GM23248 (cell line): ENCODE results near the gene DACH1. TPM values are rescaled to one million over a fixed set of nuclear protein-coding genes. Genes with fewer than 3 reads are reported as not detected.

ENCODE experiments used
- DNase-seq: peaks from one replicate; pipeline ENCODE4 v3.0.0-alpha.2; 2015
- H2AFZ ChIP-seq: fragments of 200-600 bp; sonication (generic); 2 replicates; pipeline ENCODE4 v1.6.1; 2016; ENCODE audit warnings: antibody characterized with exemption
- H3F3A ChIP-seq: fragments of 200-600 bp; sonication (generic); 2 replicates; pipeline ENCODE4 v1.6.1; 2016; ENCODE audit warnings: mild to moderate bottlenecking, antibody characterized with exemption, mixed run types; ENCODE audit not compliant: insufficient read depth
- H3K27ac ChIP-seq: fragments of 200-600 bp; sonication (generic); 2 replicates; pipeline ENCODE4 v1.5.1; 2016; ENCODE audit warnings: mild to moderate bottlenecking
- H3K27me3 ChIP-seq: fragments of 200-600 bp; sonication (generic); replicated peaks from 2 replicates; pipeline ENCODE4 v1.6.1; 2016; ENCODE audit warnings: mild to moderate bottlenecking; ENCODE audit not compliant: insufficient read depth
- H3K36me3 ChIP-seq: fragments of 200-600 bp; sonication (generic); 2 replicates; pipeline ENCODE4 v1.6.1; 2016; ENCODE audit warnings: low read depth, mild to moderate bottlenecking
- H3K4me1 ChIP-seq: fragments of 200-600 bp; sonication (generic); 2 replicates; pipeline ENCODE4 v1.6.1; 2016; ENCODE audit warnings: mild to moderate bottlenecking; ENCODE audit not compliant: insufficient read depth
- H3K4me2 ChIP-seq: fragments of 200-600 bp; sonication (generic); one replicate; pipeline ENCODE4 v1.6.1; 2016; ENCODE audit warnings: mild to moderate bottlenecking; ENCODE audit not compliant: unreplicated experiment
- H3K4me3 ChIP-seq: fragments of 200-600 bp; sonication (generic); 2 replicates; pipeline ENCODE4 v1.5.1; 2016; ENCODE audit warnings: mild to moderate bottlenecking
- H3K79me2 ChIP-seq: fragments of 200-600 bp; sonication (generic); 2 replicates; pipeline ENCODE4 v1.6.1; 2016; ENCODE audit warnings: mild to moderate bottlenecking; ENCODE audit not compliant: insufficient read depth
- H3K9ac ChIP-seq: fragments of 200-600 bp; sonication (generic); 2 replicates; pipeline ENCODE4 v1.6.1; 2016; ENCODE audit warnings: mild to moderate bottlenecking
- H3K9me2 ChIP-seq: fragments of 200-600 bp; sonication (generic); 2 replicates; pipeline ENCODE4 v1.6.1; 2016; ENCODE audit warnings: mixed run types, mild to moderate bottlenecking, moderate library complexity; ENCODE audit not compliant: insufficient read depth
- H3K9me3 ChIP-seq: fragments of 200-600 bp; sonication (generic); one replicate; pipeline ENCODE4 v1.6.1; 2017; ENCODE audit warnings: low read depth
- H4K20me1 ChIP-seq: fragments of 200-600 bp; sonication (generic); 2 replicates; pipeline ENCODE4 v1.6.0; 2016; ENCODE audit not compliant: insufficient read depth
- EZH2 ChIP-seq: fragments of 200-600 bp; sonication (generic); IDR thresholded peaks from 2 replicates; pipeline ENCODE4 v1.6.1; 2018; ENCODE audit warnings: antibody characterized with exemption, mild to moderate bottlenecking; ENCODE audit not compliant: insufficient read depth, poor library complexity, severe bottlenecking
- EZH2phosphoT487 ChIP-seq: fragments of 200-600 bp; sonication (generic); IDR thresholded peaks from 2 replicates; pipeline ENCODE4 v1.6.1; 2018; ENCODE audit warnings: antibody characterized with exemption, moderate library complexity, mild to moderate bottlenecking, low read depth; ENCODE audit not compliant: insufficient read depth
- WGBS, 2 experiments: methylation state at CpG; one replicate each; pipeline ENCODE4 v1.1.6; 2015 to 2017; ENCODE audit warnings: low lambda C conversion rate in 2 of 2, low coverage in 1 of 2; ENCODE audit errors: missing lambda C conversion rate in 2 of 2; 5-methylcytosine and 5-hydroxymethylcytosine counted together
- in situ Hi-C: fragments of 300-500 bp; cut with MboI; formaldehyde crosslinking; loops from 2 replicates; pipeline ENCODE4 v1.15.0; 2020
- polyA plus RNA-seq: library from polyadenylated mRNA; unstranded; fragments of >200 nt; fragmentation: Nextera tagmentation; extraction: Ambion mirVana; gene quantifications from 2 replicates; pipeline ENCODE4 v1.2.1, GENCODE V29; 2016
- total RNA-seq: library from RNA; depleted of rRNA; stranded (reverse); fragments of >200 nt; shearing (Covaris generic); gene quantifications from 2 replicates; pipeline ENCODE4 v1.2.3, GENCODE V29; 2014

The DACH1 gene
- total and polyA plus RNA-seq, 2 experiments from 2014 or later = not detected

DNA sequence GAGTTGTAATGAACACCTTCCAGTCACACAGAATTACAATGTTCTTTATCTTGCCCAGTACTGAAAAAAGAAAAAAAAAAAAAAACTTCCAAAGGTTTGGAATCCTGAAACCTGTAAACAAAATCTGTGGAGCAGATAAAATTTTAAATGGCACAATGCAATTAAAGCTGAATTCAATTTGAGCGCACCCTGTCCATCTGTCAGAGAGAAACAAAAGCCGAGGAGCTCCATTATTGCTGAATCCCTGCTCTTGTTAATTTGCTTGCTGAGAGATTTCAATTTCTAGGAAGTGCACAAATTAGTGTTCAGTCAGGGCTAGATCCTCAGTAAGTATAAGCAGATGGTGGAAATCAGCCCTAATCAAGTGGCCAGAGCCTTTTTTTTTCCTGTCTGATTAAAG lies 65.2 kb downstream of the DACH1 start:
- WGBS, 2 experiments = 0 to 4% methylated on average over 2 of the region's 2 CpGs

DNA sequence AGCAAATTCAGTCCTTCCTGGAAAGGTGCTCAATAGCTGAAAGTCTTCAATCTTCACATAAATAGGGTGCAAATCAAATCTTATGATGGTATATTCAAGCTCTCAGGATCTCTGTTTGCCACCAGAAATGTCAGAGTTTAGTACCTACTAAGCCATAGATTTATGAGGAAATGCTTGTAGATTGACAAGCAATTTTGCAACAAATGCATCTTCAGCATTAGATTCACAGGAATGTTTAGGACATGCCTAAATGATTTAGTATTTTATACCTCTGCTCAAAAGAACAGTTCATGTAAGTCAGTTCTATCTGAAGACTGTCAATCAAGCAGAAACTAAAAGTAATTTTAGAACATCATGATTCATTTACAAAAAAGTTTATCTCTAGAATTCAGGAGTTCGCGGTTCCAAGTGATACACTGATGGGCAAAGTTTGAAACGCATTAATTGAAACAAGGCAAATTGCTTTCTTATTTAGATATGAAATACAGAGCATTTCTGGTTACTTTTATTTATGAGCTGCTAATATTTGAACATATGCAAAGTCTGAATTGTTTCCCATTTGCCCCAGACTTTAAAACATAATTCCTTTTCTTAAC lies 65.7 kb downstream of the DACH1 start:
- Histone ChIP-seq H3K4me3 (no peak overlapping the region), H3K9ac (no peak overlapping the region), H3K27me3 (no peaks in the 10 kb centered on the region), H3F3A (no peaks in the 10 kb centered on the region), H4K20me1 (no peaks in the 10 kb centered on the region), H3K4me1 (no peaks in the 10 kb centered on the region), H3K9me2 (no peaks in the 10 kb centered on the region), H3K4me2 (no peak overlapping the region), H3K79me2 (no peaks in the 10 kb centered on the region), H3K36me3 (no peaks in the 10 kb centered on the region), H2AFZ (no peak overlapping the region), H3K27ac (no peak overlapping the region), H3K9me3 (no peaks in the 10 kb centered on the region)
- DNase-seq = no peak
- no peak for TF ChIP-seq EZH2
- TF ChIP-seq EZH2phosphoT487 = no peak
- WGBS, 2 experiments = 24 to 25% methylated on average over 3 of the region's 3 CpGs
- in situ Hi-C loops = no loop called here

More for the DNA sequence above, 65.2 kb downstream of the DACH1 start:
- DNase-seq = no peak
- Histone ChIP-seq H4K20me1 (no peaks in the 10 kb centered on the region), H2AFZ (no peak overlapping the region), H3K4me2 (no peak overlapping the region), H3K79me2 (no peaks in the 10 kb centered on the region), H3K9ac (no peak overlapping the region), H3K4me3 (no peak overlapping the region), H3K4me1 (no peaks in the 10 kb centered on the region), H3K27ac (no peak overlapping the region), H3K27me3 (no peaks in the 10 kb centered on the region), H3F3A (no peaks in the 10 kb centered on the region), H3K36me3 (no peaks in the 10 kb centered on the region), H3K9me3 (no peaks in the 10 kb centered on the region), H3K9me2 (no peaks in the 10 kb centered on the region)
- in situ Hi-C loops = no loop called here
- TF ChIP-seq EZH2phosphoT487 (no peak), EZH2 (no peak)

DNA sequence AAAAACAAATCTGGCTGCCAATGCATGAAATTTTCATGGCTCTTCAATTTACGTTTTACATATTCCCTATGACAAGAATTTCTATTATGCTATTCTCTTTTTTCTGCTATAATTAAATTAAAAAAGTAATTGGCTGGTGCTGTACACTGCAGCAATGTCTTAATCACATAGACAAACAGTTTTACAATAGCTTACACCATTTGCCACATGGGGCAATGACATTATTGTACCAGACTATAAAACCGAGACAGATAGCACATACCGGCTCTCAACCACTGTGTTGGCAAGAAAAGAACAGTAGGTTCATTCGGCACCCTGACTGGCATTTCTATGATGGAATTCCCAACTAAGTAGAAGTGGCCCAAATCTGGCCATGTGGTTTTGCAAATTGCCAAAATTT lies 67.7 kb downstream of the DACH1 start:
- in situ Hi-C loops = no loop called here
- no peaks in the 10 kb centered on the region for H4K20me1 ChIP-seq

DNA sequence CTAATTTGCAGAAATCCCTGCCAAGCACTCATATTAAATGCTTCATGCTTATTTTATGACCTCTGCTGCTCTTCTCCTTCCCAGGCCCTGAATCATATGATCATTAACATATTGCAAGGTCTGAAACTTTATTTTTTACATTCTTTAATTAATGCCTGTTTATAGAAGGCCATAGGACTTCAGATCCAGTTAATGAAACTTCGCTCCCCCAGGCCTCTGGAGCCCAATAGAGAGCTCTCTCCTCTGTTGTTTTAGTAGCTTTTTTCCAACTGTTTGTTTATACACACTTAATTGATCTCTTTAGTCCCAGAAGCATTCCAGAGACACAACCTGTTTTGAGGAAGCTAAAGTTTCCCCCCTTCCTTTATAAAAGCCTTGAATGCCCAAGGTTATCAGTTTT lies 68.3 kb downstream of the DACH1 start:
- in situ Hi-C loops = no loop called here
- Histone ChIP-seq H3K36me3 (no peaks in the 10 kb centered on the region), H3K27me3 (no peaks in the 10 kb centered on the region), H3F3A (no peaks in the 10 kb centered on the region), H3K9ac (no peak overlapping the region), H3K9me3 (no peaks in the 10 kb centered on the region), H2AFZ (no peak overlapping the region), H4K20me1 (no peaks in the 10 kb centered on the region), H3K4me2 (no peak overlapping the region), H3K9me2 (no peaks in the 10 kb centered on the region), H3K79me2 (no peaks in the 10 kb centered on the region), H3K4me1 (no peaks in the 10 kb centered on the region), H3K4me3 (no peak overlapping the region), H3K27ac (no peak overlapping the region)
- WGBS, 2 experiments = 12 to 17% methylated on average over 1 of the region's 1 CpG
- TF ChIP-seq EZH2phosphoT487 = no peak
- no peak for TF ChIP-seq EZH2
- DNase-seq = no peak

More for the DNA sequence above, 67.7 kb downstream of the DACH1 start:
- H3K36me3 ChIP-seq = no peaks in the 10 kb centered on the region
- H3K4me1 ChIP-seq = no peaks in the 10 kb centered on the region
- no peaks in the 10 kb centered on the region for H3K27me3 ChIP-seq
- 14 to 18% methylated on average over 4 of the region's 4 CpGs for WGBS, 2 experiments
- TF ChIP-seq EZH2phosphoT487 (no peak), EZH2 (no peak)
- no peaks in the 10 kb centered on the region for H3K9me2 ChIP-seq
- H3K4me3 ChIP-seq = no peak overlapping the region
- DNase-seq = no peak
- H3K4me2 ChIP-seq = no peak overlapping the region
- no peak overlapping the region for H2AFZ ChIP-seq
- no peaks in the 10 kb centered on the region for H3F3A ChIP-seq
- H3K9me3 ChIP-seq = no peaks in the 10 kb centered on the region
- H3K9ac ChIP-seq = no peak overlapping the region
- H3K79me2 ChIP-seq = no peaks in the 10 kb centered on the region
- no peak overlapping the region for H3K27ac ChIP-seq

DNA sequence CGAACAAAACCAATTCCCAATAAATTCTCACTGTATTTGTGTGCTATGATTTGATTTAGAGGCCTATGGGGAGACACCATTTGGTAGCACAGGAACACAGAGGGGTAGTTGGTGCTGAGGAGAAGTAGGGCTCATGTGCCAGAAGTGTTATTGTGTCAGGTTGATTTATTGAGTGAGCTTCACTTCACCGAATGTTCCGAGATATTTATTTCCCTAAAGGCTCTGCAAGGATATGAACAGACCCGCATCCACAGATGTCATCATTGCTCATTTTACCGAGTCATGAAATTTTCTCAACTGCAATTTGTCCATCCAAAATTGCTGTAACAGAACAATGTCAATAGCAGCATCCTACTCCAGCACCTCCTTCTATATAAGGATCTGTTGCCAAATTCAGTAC lies 69.5 kb downstream of the DACH1 start:
- WGBS, 2 experiments = 40 to 43% methylated on average over 5 of the region's 5 CpGs
- Histone ChIP-seq H3K36me3 (no peaks in the 10 kb centered on the region), H3K4me3 (no peak overlapping the region), H3K27ac (no peak overlapping the region), H2AFZ (no peak overlapping the region), H3K9me3 (no peaks in the 10 kb centered on the region), H4K20me1 (no peaks in the 10 kb centered on the region), H3K4me2 (no peak overlapping the region), H3K9ac (no peak overlapping the region), H3K9me2 (no peaks in the 10 kb centered on the region), H3K79me2 (no peaks in the 10 kb centered on the region), H3K27me3 (no peaks in the 10 kb centered on the region), H3F3A (no peaks in the 10 kb centered on the region), H3K4me1 (no peaks in the 10 kb centered on the region)
- TF ChIP-seq EZH2 = no peak
- TF ChIP-seq EZH2phosphoT487 = no peak
- DNase-seq = no peak
- in situ Hi-C loops = no loop called here
